Measurements from ENCODE around the gene CDH4. TPM values are rescaled to one million over a fixed set of nuclear protein-coding genes. Genes with fewer than 3 reads are reported as not detected.
"Not testable (repeated sequence)": the region's sequence is repeated elsewhere in the genome, so short reads cannot be mapped to it uniquely, and the experiment has no call there.

The CDH4 gene
- total RNA-seq, 1 donor: 8.6 TPM

- DNase-seq (ENCODE audit: low read depth in 2 of 3, low spot score in 2 of 3): no peak
These were observed 727.9 kb downstream of the CDH4 start for GRCh38 chr20:61979701-61980635.

- peak in 1 of 3 donors; percentile 21 for DNase-seq (ENCODE audit: low read depth in 2 of 3, low spot score in 2 of 3)
These were observed 728.9 kb downstream of the CDH4 start for GRCh38 chr20:61980647-61981583.

- DNase-seq (ENCODE audit: low read depth in 2 of 3, low spot score in 2 of 3): not testable (repeated sequence)
These were observed 729.6 kb downstream of the CDH4 start for GRCh38 chr20:61981691-61982090.

GRCh38 chr20:61982191-61982950 is 730.3 kb downstream of the CDH4 start:
- no peak for DNase-seq (ENCODE audit: low read depth in 2 of 3, low spot score in 2 of 3)

- DNase-seq (ENCODE audit: low read depth in 2 of 3, low spot score in 2 of 3): no peak
These were observed 730.9 kb downstream of the CDH4 start for GRCh38 chr20:61982951-61983315.

GRCh38 chr20:61983965-61984364 is 731.9 kb downstream of the CDH4 start:
- no peak for DNase-seq (ENCODE audit: low read depth in 2 of 3, low spot score in 2 of 3)

- not testable (repeated sequence) for DNase-seq (ENCODE audit: low read depth in 2 of 3, low spot score in 2 of 3)
These were observed 732.4 kb downstream of the CDH4 start for GRCh38 chr20:61984431-61984830.

GRCh38 chr20:61985096-61985495 is 733.0 kb downstream of the CDH4 start:
- no peak for DNase-seq (ENCODE audit: low read depth in 2 of 3, low spot score in 2 of 3)

- DNase-seq (ENCODE audit: low read depth in 2 of 3, low spot score in 2 of 3): no peak
These were observed 734.8 kb downstream of the CDH4 start for GRCh38 chr20:61986762-61987321.

- no peak for DNase-seq (ENCODE audit: low read depth in 2 of 3, low spot score in 2 of 3)
These were observed 736.6 kb downstream of the CDH4 start for GRCh38 chr20:61988665-61989064.

GRCh38 chr20:61989741-61990140 is 737.7 kb downstream of the CDH4 start:
- DNase-seq (ENCODE audit: low read depth in 2 of 3, low spot score in 2 of 3): no peak
